HG03571 (cell line): ENCODE data around the gene PCGF3.
"Not testable (repeated sequence)": the region's sequence is repeated elsewhere in the genome, so short reads cannot be mapped to it uniquely, and the experiment has no call there.

ENCODE experiments used
- ATAC-seq: cut with Tn5 transposase; IDR thresholded peaks from one replicate; pipeline ENCODE4 v1.9.1; 2021; ENCODE audit not compliant: unreplicated experiment

Gene PCGF3

DNA sequence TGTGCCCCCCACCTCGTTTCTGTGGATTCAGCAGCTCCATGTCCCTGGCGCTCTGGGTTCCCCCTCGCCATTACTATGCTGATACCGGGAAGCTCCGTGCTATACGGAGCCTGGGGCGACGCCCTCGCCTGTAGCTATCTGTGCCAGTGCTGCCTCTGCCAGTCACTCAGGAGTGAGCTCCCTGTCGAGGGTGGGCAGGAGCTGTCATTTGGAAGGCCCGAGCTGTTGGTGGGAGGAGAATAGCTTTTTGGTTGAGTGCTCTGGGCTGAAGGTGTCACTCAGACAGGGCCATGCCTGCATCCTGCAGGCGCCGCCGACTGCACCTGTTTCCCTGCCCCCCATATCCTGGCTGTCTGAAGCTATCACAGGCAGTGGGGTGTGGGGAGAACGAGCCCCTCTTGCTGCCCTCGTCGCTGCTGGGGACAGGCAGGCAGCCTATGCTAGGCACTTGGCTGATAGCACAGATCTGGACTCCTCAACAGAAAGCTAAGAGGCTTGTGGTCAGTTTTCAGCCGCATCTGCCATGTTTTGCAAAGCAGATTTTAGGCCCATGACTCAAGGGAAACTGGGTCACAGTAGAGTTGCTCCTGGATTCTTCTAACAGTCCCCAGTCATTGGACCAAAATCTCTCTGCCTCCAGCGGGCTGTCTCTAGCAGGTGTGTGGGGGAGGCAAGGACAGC, 88.4 kb downstream of the PCGF3 start:
- no peak for ATAC-seq

GRCh38 chr4:794900-795725, 89.5 kb downstream of the PCGF3 start:
- ATAC-seq = no peak

DNA sequence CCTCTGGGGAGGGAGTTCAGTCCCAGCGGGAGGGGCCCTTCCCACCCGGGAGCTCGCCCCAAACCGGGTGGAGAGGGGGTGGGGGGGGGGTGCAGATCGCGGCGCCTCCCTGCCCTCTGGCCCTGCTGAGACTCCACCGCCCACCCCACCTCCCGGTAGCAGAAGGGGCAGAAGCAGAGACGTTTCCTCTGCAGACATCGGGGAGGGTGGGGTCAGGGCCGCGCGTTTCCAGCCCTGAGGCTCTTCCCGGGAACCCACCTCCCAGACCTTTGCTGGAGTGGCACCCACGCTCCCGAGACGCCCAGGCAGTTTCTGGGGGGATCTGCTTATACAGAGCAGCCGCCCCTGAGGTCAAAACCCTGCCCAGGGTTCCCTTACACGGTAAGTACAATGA, 90.1 kb downstream of the PCGF3 start:
- ATAC-seq = no peak

DNA sequence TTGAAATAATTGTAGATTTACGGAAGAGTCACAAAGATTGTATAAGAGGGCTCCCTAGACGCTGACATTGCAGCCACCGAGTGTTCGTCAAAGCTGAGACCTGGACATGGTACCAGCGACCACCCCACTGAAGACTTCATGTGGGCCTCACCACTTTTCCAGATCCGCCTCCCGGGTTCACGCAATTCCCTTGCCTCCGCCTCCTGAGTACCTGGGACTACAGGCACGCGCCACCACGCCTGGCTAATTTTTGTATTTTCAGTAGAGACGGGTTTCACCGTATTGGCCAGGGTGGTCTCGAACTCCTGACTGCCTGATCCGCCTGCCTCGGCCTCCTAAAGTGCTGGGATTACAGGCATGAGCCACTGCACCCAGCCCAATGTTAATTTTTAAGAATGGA, 90.6 kb downstream of the PCGF3 start:
- ATAC-seq = no peak

DNA sequence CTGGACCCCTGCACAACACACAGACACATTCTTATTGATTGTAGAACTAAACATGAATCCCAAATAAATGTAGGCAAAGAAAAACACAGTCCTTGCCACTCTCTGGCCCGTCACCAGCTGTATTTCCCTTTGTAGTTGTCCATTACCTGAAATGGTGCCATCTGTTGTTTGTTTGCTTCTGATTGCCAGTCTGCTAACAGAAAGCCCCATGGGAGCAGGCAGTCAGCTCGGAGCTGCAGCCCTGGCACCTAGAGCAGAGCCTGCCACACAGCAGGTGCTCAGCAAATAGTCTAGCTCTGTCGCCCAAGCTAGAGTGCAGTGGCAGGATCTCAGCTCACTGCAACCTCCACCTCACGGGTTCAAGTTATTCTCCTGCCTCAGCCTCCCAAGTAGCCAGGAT, 91.4 kb downstream of the PCGF3 start:
- ATAC-seq = no peak

DNA sequence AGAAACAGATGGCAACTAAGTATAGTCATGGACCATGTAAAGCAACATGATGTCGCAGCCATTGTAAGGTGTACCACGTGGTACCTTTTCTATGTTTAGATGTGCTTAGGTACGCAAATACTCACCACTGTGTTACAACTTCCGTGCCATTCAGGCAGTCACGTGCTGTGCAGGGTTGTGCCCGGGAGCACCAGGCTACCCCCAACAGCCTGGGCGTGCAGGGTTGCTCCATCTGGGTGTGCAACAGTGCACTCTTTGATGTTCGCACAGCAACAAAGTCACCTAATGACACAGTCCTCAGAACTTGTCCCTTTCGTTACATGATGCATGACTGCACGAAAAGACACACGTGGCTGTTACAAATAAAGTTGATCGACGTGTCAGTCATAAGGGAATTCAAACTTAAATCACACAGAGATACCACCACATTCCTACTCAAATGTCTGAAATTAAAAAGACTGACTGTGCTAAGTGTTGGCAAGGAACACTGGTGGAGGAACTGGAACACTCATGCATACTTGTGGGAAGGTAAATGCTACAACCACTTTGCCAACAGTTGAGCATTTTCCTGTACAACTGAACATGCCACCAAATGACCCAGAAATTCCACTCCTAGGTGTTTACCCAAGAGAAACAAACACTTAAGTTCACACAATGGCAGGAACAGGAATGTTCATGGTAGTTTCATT, 95.9 kb downstream of the PCGF3 start:
- ATAC-seq = no peak

GRCh38 chr4:803884-804283, 98.3 kb downstream of the PCGF3 start:
- ATAC-seq = no peak

DNA sequence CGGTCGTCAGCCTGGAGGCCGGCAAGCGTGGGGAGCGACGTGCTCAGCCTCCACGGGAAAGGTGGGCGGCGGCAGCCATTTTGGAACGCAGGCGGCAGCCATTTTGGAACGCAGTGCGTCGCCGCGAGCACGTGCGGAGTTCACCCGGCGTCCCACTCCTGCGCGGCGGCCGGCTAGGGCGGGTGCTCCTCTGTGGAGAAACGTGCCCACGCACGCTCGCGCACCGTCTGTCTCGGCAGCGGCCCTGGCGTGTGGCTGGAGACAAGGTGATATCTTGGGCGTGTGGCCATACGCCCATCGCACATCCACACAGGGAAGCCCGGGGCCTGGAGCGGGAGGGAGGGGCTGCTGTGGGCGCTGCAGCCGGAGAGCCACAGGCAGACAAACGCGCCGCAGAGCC, 99.2 kb downstream of the PCGF3 start:
- ATAC-seq = no peak

GRCh38 chr4:806979-807378, 101.3 kb downstream of the PCGF3 start:
- not testable (repeated sequence) for ATAC-seq

- no peak for ATAC-seq
Observed at GRCh38 chr4:807792-808191, 102.2 kb downstream of the PCGF3 start.

DNA sequence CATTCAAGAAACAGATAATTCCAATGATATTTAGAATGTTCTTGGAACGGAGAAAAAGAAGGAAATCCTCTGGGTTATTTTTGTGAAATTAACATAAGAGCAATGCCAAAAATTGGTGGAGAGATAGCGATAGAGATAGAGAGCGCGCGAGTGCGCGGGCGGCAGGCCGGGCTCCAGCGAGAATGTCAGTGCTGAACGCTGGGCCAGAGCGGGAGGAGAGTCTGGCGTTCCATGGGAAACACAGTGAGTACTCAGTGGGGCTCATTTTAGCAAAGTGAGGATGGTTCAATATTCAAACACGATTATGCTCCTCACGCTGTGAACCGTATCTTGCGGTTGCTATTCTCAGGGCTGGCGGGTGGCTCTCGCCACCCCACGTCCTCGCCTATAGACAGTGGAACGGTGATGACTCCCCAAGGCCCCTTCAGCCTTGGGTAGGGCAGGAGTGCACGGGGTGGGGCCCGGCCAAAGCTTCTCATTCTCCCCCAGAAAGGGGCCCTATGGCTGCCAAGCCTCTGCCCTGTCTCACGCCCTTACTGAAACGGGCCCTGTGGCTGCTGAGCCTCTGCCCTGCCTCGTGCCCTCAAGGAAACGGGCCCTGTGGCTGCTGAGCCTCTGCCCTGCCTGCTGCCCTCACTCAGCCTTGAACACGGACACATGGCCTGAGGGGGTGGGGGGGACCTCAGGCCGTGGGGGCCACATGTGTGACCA, 103.4 kb downstream of the PCGF3 start:
- no peak for ATAC-seq

- no peak for ATAC-seq
Observed at GRCh38 chr4:813900-814299, 108.3 kb downstream of the PCGF3 start.

DNA sequence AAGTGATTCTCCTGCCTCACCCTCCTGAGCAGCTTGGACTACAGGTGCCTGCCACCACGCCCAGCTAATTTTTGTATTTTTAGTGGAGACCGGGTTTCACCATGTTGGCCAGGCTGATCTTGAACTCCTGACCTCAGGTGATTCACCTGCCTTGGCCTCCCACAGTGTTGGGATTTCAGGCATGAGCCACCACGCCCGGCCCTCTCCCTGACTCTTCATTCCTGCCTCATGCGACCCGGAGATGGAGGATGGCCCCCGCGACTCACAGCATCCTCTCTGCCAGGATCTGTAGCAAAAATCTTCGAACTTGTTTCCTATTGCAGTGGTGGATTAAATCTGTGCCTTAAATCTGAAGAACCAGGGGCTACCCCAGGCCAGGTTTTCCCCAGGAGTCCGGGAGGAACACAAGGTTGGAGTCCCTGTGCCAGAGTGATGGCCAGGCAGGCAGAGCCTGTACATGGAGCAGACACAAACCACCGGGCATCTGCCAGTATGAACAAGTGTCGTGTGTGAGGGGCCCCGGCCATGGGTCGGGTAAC, 108.7 kb downstream of the PCGF3 start:
- ATAC-seq = no peak

DNA sequence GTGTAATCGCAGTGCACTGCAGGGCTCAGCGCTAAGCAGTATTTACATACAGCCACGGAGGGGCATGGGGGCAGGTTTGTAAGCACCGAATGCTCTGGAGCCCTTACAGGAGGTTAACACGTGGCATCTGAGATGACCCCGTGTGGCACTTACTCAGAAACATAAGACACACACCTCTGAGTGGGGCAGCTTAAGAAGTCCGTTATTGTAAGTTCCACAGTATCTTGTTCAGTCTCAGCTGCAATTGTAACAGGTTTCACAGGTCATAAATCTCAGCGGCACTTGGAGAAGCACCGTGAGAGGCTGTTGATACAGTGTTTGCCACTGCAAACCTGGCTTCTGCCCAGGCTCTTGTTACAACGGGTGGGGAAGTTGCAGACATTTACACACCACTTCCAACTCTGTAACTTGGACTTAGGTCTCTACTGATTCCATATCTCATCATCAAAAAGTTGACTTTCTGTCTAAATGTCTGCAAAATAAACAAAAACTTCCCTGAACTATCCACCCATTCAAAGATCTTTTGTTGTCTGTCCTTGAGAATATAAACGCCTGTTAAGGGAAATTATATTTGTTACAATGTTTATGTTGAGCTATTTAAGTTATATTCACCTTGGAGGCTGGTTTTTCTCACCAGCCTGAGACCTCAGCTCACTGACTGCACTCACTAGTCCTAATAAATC, 110.0 kb downstream of the PCGF3 start:
- ATAC-seq = no peak

GRCh38 chr4:818106-818921, 112.7 kb downstream of the PCGF3 start:
- no peak for ATAC-seq

GRCh38 chr4:819401-820229, 114.0 kb downstream of the PCGF3 start:
- ATAC-seq = no peak
